GM12891 (cell line): ENCODE data around the gene SPINDOC.

Experiments used
- POLR2A ChIP-seq: IDR thresholded peaks from 2 replicates; pipeline ENCODE4 v1.6.1; 2011; ENCODE audit warnings: low read depth, low read length, control low read depth
- POLR2AphosphoS5 ChIP-seq: IDR thresholded peaks from 2 replicates; pipeline ENCODE4 v1.6.1; 2011; ENCODE audit warnings: low read depth, low read length, control low read depth
- TAF1 ChIP-seq: IDR thresholded peaks from 2 replicates; pipeline ENCODE4 v1.6.1; 2011; ENCODE audit warnings: low read depth, low read length, control low read depth

DNA sequence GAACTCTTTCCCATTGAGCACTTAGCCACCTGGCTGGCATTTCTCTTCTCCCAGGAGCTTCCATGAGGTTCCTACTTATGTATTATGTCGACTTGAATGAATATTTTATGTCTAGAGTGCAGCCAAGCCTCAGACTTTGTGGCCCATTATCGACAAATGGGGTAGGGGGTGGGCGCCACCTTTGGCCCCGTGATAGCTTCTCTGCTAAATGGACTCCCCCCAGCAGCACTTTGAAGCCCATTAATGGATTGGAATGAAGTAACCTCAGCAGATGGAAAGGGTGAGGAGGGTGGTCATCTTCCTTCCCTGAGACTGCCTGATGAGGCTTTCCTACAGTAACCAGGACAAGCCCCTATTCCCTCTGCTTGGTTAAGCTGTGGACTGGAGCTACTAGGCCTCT lies 31.6 kb downstream of the SPINDOC start:
- TF ChIP-seq POLR2A (no peak), POLR2AphosphoS5 (no peak), TAF1 (no peak)
